GM13977 (cell line): ENCODE data around the gene COL17A1.

Experiments
- DNase-seq: peaks from one replicate; pipeline ENCODE4 v3.0.0; 2012; ENCODE audit warnings: low spot score
- CTCF ChIP-seq: IDR thresholded peaks from 2 replicates; pipeline ENCODE4 v1.5.1; 2012; ENCODE audit warnings: mild to moderate bottlenecking, control low read depth; ENCODE audit not compliant: insufficient read depth; ENCODE audit errors: extremely low read depth, missing control alignments
- in situ Hi-C: fragments of 300-500 bp; cut with MboI; formaldehyde crosslinking; loops from one replicate; pipeline ENCODE4 v1.12.0; 2022; ENCODE audit warnings: low sequenced_read_pairs, low pct_unique_long_range_greater_than_20kb, mixed read lengths, inconsistent platforms; ENCODE audit not compliant: unreplicated experiment

Gene COL17A1

DNA sequence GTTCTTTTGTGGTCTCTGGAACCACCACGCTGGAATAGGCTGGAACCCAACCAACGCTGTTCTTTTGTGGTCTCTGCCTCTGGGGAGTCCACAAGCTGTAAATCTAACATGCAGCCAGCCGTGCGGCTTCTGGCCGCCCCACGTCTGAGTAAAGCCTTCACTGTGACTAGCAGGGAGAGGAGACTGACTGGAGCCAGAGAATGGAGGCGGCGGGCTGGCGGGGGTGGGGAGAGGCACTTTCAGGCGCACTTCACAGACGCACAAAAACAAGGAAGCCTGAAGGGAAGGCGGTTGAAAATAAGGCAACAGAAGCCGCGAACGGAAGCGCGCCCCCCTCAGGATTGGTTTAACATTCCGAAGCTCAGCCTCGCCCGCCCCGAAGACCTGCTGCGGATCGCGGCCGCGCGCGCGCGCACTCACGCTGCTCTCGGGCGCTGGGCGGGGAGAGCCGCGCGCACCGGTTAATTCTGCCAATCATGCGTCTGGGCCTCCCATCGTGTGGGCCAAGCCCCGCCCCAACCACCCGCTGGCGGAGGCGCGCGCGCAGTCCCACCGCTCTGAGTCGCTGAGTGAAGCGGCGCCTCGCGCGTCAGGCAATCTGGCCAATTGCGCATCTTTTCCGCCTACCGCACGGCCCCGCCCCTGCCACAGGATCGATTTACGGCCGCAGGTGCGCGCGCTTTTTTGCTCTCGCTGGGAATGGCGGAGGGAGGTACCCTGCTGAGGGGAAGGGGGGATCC is 36.0 kb upstream of the COL17A1 start, which contains the start of gene SFR1:
SFR1 (plus strand) TSS at position 687 of the 740 bp plus-strand sequence; CDS start at position 700, 13 bp downstream.
- in situ Hi-C loops: no loop called here
- peak; percentile 93 for DNase-seq
- peak; percentile 73 for TF ChIP-seq CTCF

- in situ Hi-C loops: no loop called here
- DNase-seq: peak; percentile 65
- TF ChIP-seq CTCF: no peak
These were observed 35.3 kb upstream of the COL17A1 start for GRCh38 chr10:104120903-104121484.

DNA sequence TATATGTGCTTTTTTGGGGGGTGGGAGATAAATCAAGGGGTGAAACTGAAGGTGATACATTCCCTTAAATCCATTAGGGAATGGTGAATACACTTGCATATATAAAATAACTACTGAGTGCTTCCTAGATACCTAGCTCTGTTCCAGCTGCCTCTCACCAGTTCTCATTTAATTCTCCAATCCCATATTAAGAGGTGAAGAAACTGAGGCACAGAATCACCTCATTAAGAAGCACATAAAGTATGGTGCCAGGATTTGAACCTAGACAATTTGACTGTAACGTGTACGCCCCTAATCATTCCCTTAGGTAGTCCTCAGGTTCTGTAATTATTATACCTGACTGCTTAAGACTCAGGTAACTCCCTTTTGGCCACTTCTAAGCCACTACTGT is 34.8 kb upstream of the COL17A1 start:
- in situ Hi-C loops: no loop called here
- DNase-seq: no peak
- TF ChIP-seq CTCF: no peak

GRCh38 chr10:104119996-104120395 is 34.3 kb upstream of the COL17A1 start:
- in situ Hi-C loops: no loop called here
- DNase-seq: no peak
- no peak for TF ChIP-seq CTCF

DNA sequence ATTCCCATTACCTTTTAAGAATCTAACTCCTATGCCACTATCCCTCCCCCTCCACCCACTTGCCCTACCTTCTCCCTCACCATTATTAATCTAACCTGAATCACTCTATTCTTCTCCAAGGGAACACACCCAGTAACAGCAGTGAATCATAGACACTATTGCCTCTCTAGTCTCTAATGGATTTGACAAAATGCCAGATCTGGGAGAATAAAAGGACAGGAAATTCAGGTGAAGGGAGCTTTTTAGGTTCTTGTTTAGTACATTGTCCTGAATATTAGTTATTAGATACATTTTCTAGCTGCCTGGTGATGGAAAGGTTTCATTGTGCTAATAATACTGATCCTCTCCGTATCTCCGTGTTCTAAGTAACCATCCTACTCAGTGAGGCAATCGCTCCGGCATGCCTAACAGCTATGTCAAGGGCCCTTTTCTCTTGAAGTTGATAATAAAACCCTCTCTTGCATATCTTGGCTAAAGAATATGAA is 32.2 kb upstream of the COL17A1 start:
- in situ Hi-C loops: no loop called here
- no peak for DNase-seq
- TF ChIP-seq CTCF: no peak

DNA sequence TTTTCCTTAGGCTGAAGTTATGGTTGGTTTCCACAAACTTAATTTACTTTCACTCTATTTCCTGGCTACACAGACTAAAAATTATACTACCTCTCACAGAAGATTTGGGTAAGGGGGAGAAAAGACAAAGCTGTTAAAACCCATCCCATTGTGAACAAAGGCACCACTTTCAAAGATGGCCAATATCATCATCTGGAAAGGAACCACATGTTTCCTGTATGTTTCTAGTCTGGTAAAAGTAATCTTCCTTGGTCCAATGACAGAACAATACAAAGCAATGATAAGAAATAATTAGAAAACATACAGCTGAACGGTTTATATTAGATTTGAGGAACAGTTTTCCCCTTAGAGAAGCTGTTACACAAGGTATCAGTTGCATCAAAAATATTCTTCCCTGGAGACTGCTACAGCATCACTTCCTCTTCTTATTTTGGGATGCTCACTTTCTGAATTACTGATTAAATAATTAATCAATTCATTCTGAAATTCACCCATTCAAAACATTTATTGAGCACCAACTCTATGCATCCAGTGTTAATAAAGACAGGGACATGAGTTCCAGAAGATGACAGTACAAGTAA is 27.8 kb upstream of the COL17A1 start:
- in situ Hi-C loops: no loop called here
- DNase-seq: no peak
- TF ChIP-seq CTCF: no peak
